ENCODE measurements around the gene KANSL3. TPM values are rescaled to one million over a fixed set of nuclear protein-coding genes. Genes with fewer than 3 reads are reported as not detected.
"Not testable (repeated sequence)": the region's sequence is repeated elsewhere in the genome, so short reads cannot be mapped to it uniquely, and the experiment has no call there.

Gene KANSL3
- total RNA-seq, 6 experiments from 2014 or later: 17.3 to 29.3 (median 21.6) TPM

DNA sequence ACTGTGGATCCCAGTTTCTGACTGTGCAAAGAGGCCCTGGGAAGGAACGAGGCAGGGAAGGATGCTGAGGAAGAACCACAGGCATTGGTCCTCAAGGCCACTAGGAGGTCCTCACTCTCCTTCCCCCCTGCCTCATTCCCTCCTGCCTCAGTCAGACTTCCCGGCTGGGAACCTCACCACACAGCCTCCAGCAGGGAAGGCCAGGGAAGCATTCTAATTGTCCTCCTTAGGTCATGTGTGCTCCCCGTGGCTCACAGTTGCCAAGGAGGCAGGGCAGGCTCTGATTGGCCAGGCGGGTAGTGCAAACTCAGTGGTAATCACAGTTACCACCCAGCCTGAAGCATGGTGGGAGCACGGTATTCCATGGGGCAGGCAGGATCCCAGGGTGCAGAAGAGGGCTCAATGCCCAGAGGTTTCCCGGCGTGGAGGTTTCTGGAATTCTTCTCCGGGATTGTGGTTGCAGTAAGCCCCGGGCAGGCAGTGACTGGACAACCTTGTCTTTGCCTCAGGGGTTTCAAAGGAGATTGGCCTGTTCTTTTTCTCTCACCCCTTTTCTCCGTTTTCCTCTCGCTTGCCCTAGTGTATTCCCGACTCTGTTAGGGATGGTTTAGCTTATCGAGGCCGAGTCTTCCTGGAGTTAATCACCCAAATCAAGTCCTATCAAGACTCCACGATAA, 31.6 kb upstream of the KANSL3 start:
- WGBS (ENCODE audit: insufficient coverage, low coverage, low lambda C conversion rate, missing lambda C conversion rate): 81% methylated on average over 12 of the region's 15 CpGs
- Histone ChIP-seq H3K4me1 (no peaks in the 10 kb centered on the region), H3K36me3 (no peaks in the 10 kb centered on the region), H3K27ac (no peak overlapping the region), H3K4me3 (no peak overlapping the region), H3K9me3 (no peaks in the 10 kb centered on the region), H3K27me3 (no peaks in the 10 kb centered on the region)
- ATAC-seq (no peak), DNase-seq (no peak)
- intact Hi-C loops (cut with DNase I): no loop called here
- no peak for TF ChIP-seq POLR2A (IDR thresholded peaks at IDR 0.05)
- TF ChIP-seq, protein P1, sequence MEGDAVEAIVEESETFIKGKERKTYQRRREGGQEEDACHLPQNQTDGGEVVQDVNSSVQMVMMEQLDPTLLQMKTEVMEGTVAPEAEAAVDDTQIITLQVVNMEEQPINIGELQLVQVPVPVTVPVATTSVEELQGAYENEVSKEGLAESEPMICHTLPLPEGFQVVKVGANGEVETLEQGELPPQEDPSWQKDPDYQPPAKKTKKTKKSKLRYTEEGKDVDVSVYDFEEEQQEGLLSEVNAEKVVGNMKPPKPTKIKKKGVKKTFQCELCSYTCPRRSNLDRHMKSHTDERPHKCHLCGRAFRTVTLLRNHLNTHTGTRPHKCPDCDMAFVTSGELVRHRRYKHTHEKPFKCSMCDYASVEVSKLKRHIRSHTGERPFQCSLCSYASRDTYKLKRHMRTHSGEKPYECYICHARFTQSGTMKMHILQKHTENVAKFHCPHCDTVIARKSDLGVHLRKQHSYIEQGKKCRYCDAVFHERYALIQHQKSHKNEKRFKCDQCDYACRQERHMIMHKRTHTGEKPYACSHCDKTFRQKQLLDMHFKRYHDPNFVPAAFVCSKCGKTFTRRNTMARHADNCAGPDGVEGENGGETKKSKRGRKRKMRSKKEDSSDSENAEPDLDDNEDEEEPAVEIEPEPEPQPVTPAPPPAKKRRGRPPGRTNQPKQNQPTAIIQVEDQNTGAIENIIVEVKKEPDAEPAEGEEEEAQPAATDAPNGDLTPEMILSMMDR (IDR thresholded peaks at IDR 0.05): no peak

DNA sequence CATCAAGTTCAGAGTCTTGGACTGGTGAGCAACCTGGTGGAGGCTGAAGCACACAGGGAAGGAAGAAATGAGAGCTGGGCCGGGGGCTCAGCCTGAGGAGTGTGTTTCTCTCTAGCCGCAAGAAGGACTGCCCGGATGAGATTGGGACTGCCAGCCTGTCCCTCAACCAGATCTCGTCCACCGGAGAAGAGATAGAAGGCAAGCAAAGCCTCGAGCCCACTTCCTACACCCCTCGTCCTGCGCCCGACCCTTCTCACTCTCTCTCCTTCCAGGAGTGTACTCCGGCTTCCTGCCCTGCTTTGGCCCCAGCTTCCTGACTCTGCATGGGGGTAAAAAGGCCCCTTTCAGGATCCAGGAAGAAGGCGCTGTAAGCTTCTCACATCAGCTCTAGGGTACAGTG, 30.7 kb upstream of the KANSL3 start:
- H3K4me1 ChIP-seq: no peaks in the 10 kb centered on the region
- intact Hi-C loops (cut with DNase I): no loop called here
- ATAC-seq (no peak), DNase-seq (no peak)
- TF ChIP-seq, protein P1 (IDR thresholded peaks at IDR 0.05): no peak
- TF ChIP-seq POLR2A (IDR thresholded peaks at IDR 0.05): no peak
- H3K27me3 ChIP-seq: no peaks in the 10 kb centered on the region
- no peaks in the 10 kb centered on the region for H3K36me3 ChIP-seq
- no peak overlapping the region for H3K27ac ChIP-seq
- WGBS (ENCODE audit: insufficient coverage, low coverage, low lambda C conversion rate, missing lambda C conversion rate): 69% methylated on average over 8 of the region's 11 CpGs
- no peaks in the 10 kb centered on the region for H3K9me3 ChIP-seq
- H3K4me3 ChIP-seq: no peak overlapping the region

DNA sequence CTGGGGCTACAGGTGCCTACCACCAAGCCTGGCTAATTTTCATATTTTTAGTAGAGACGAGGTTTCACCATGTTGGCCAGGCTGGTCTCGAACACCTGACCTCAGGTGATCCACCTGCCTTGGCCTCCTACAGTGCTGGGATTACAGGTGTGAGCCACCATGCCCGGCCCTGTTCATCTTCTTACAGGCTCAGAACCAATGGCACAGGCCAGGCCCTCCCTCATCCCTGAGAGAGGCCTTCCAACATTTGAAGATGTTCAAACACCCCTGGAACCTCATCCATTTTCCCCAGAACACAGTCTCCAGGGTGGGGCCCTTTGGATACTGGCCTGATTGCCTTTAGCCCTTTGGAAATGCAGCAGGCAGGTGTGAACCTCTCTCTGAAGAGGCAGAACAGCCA, 27.6 kb upstream of the KANSL3 start:
- H3K27ac ChIP-seq; intact Hi-C loops (cut with DNase I); H3K4me1 ChIP-seq; H3K36me3 ChIP-seq; H3K4me3 ChIP-seq; ATAC-seq; H3K9me3 ChIP-seq; DNase-seq; H3K27me3 ChIP-seq: not testable (repeated sequence)
- WGBS (ENCODE audit: insufficient coverage, low coverage, low lambda C conversion rate, missing lambda C conversion rate): 100% methylated on average over 1 of the region's 3 CpGs

DNA sequence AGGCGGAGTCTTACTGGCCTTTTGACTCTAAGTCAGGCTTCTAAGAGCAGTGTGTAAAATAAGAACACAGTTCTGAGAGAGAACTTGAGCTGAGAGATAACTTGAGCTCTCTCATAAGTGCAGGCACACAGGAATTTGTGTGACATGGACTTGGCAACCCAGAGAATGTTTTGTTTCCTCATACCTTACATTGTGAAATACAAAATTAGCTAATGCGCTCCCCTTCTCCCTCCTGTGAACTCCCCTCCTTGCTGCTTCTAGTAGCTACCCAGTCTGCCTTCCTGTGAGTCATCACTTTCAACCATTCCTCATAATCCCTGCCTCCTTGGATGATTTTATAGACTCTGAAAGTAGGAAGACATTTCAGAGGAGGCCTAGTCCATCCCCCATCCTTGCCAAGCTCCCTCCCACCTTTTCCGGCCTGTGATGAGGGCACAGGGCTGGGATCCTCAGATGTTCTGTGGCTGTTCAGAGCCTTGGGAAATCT, 27.0 kb upstream of the KANSL3 start:
- no peak overlapping the region for H3K4me3 ChIP-seq
- 67% methylated on average over 3 of the region's 3 CpGs for WGBS (ENCODE audit: insufficient coverage, low coverage, low lambda C conversion rate, missing lambda C conversion rate)
- H3K27ac ChIP-seq: no peak overlapping the region
- no peaks in the 10 kb centered on the region for H3K36me3 ChIP-seq
- TF ChIP-seq POLR2A (IDR thresholded peaks at IDR 0.05): no peak
- TF ChIP-seq, protein P1 (IDR thresholded peaks at IDR 0.05): no peak
- DNase-seq: no peak
- H3K27me3 ChIP-seq: no peaks in the 10 kb centered on the region
- H3K9me3 ChIP-seq: no peaks in the 10 kb centered on the region
- H3K4me1 ChIP-seq: no peaks in the 10 kb centered on the region
- intact Hi-C loops (cut with DNase I): no loop called here
- peak; percentile 39 to 95 (median 68) for ATAC-seq

DNA sequence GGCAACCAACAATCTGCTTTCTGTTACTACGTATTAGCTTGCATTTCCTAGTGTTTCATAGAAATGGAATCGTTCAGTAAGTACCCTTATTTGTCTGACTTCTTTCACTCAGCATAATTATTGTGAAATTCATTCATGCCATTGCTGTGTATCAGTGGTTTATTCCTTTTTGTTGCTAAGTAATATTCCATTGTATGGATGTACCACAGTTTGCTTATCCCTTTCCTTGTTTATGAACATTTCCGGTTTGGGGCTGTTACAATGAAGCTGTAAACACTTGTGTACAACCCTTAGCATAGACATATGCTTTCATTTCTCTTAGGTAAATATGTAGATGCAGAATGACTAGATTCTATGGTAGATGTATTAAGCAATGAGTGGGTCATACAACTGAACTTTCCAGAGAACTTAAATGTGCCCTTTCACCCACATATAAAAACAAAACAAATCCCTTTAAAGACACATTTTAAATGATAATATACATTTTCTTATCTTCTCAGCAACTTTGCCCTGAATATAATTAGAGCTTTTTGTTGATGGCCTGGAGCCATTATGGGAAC, 26.3 kb upstream of the KANSL3 start:
- TF ChIP-seq, protein P1 (IDR thresholded peaks at IDR 0.05): no peak
- no peak for TF ChIP-seq POLR2A (IDR thresholded peaks at IDR 0.05)
- H3K9me3 ChIP-seq: no peaks in the 10 kb centered on the region
- H3K27ac ChIP-seq: no peak overlapping the region
- ATAC-seq (no peak), DNase-seq (no peak)
- 70% methylated on average over 3 of the region's 3 CpGs for WGBS (ENCODE audit: insufficient coverage, low coverage, low lambda C conversion rate, missing lambda C conversion rate)
- no peaks in the 10 kb centered on the region for H3K4me1 ChIP-seq
- H3K27me3 ChIP-seq: no peaks in the 10 kb centered on the region
- H3K4me3 ChIP-seq: no peak overlapping the region
- intact Hi-C loops (cut with DNase I): no loop called here
- H3K36me3 ChIP-seq: no peaks in the 10 kb centered on the region
